ENCODE data around the gene CEMIP.

The CEMIP gene

GRCh38 chr15:80735344-80735743 lies 43.8 kb upstream of the CEMIP start:
- Histone ChIP-seq H3K4me3 (replicated peaks; ENCODE audit: low read depth, low read length) (no peak overlapping the region), H3K36me3 (ENCODE audit: control insufficient read depth, insufficient read depth, low read length) (no peaks in the 10 kb centered on the region), H3K27me3 (replicated peaks; ENCODE audit: control insufficient read depth, insufficient read depth, low read length) (no peaks in the 10 kb centered on the region)
- no peak for TF ChIP-seq CTCF (IDR thresholded peaks at IDR 0.05; ENCODE audit: insufficient read depth, low read length, poor library complexity, severe bottlenecking)
- no peak for DNase-seq (ENCODE audit: extremely low read depth, insufficient read length)

- TF ChIP-seq CTCF (IDR thresholded peaks at IDR 0.05; ENCODE audit: insufficient read depth, low read length, poor library complexity, severe bottlenecking): no peak
- no peak overlapping the region for H3K4me3 ChIP-seq (replicated peaks; ENCODE audit: low read depth, low read length)
- H3K36me3 ChIP-seq (ENCODE audit: control insufficient read depth, insufficient read depth, low read length): no peaks in the 10 kb centered on the region
- no peak for DNase-seq (ENCODE audit: extremely low read depth, insufficient read length)
- no peaks in the 10 kb centered on the region for H3K27me3 ChIP-seq (replicated peaks; ENCODE audit: control insufficient read depth, insufficient read depth, low read length)
These were observed 42.6 kb upstream of the CEMIP start for GRCh38 chr15:80736560-80736959.

- no peak overlapping the region for H3K4me3 ChIP-seq (replicated peaks; ENCODE audit: low read depth, low read length)
- DNase-seq (ENCODE audit: extremely low read depth, insufficient read length): no peak
- no peaks in the 10 kb centered on the region for H3K27me3 ChIP-seq (replicated peaks; ENCODE audit: control insufficient read depth, insufficient read depth, low read length)
- no peaks in the 10 kb centered on the region for H3K36me3 ChIP-seq (ENCODE audit: control insufficient read depth, insufficient read depth, low read length)
- TF ChIP-seq CTCF (IDR thresholded peaks at IDR 0.05; ENCODE audit: insufficient read depth, low read length, poor library complexity, severe bottlenecking): no peak
These were observed 39.3 kb upstream of the CEMIP start for GRCh38 chr15:80739919-80740318.

GRCh38 chr15:80742081-80742480 lies 37.1 kb upstream of the CEMIP start:
- Histone ChIP-seq H3K36me3 (ENCODE audit: control insufficient read depth, insufficient read depth, low read length) (no peaks in the 10 kb centered on the region), H3K27me3 (replicated peaks; ENCODE audit: control insufficient read depth, insufficient read depth, low read length) (no peaks in the 10 kb centered on the region), H3K4me3 (replicated peaks; ENCODE audit: low read depth, low read length) (no peak overlapping the region)
- no peak for DNase-seq (ENCODE audit: extremely low read depth, insufficient read length)
- no peak for TF ChIP-seq CTCF (IDR thresholded peaks at IDR 0.05; ENCODE audit: insufficient read depth, low read length, poor library complexity, severe bottlenecking)

GRCh38 chr15:80743189-80743833 lies 35.9 kb upstream of the CEMIP start:
- DNase-seq (ENCODE audit: extremely low read depth, insufficient read length): no peak
- H3K4me3 ChIP-seq (replicated peaks; ENCODE audit: low read depth, low read length): no peak overlapping the region

More at GRCh38 chr15:80743189-80743833, 35.9 kb upstream of the CEMIP start:
- H3K36me3 ChIP-seq (ENCODE audit: control insufficient read depth, insufficient read depth, low read length): no peaks in the 10 kb centered on the region
- TF ChIP-seq CTCF (IDR thresholded peaks at IDR 0.05; ENCODE audit: insufficient read depth, low read length, poor library complexity, severe bottlenecking): no peak
- H3K27me3 ChIP-seq (replicated peaks; ENCODE audit: control insufficient read depth, insufficient read depth, low read length): no peaks in the 10 kb centered on the region

Data from GM06990 (cell line).